Measurements from ENCODE around the gene ADRA2B.

Gene ADRA2B

DNA sequence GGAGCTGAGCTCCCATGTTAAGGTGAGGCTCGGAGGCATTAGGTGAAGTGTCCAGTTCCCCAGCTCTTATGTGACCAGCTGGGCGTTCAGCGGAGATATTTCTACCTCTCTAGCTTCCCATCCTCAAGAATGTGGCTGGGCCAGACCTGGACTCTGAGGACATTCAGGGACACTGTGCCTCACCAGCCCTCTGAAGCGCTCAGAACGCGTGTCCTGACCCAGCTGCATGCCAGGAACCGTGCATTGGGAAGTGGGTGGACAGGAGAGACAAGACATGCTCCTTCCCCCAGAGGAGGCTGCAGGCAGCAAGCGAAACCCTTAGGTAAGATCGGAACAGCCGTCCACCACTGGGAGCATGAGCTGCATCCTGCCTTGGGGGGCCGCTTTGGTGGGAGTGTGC lies 43.6 kb downstream of the ADRA2B start:
- no peak for TF ChIP-seq TAF1 (IDR thresholded peaks at IDR 0.05; ENCODE audit: low read depth)
- TF ChIP-seq REST (IDR thresholded peaks at IDR 0.05; ENCODE audit: low read depth): no peak

DNA sequence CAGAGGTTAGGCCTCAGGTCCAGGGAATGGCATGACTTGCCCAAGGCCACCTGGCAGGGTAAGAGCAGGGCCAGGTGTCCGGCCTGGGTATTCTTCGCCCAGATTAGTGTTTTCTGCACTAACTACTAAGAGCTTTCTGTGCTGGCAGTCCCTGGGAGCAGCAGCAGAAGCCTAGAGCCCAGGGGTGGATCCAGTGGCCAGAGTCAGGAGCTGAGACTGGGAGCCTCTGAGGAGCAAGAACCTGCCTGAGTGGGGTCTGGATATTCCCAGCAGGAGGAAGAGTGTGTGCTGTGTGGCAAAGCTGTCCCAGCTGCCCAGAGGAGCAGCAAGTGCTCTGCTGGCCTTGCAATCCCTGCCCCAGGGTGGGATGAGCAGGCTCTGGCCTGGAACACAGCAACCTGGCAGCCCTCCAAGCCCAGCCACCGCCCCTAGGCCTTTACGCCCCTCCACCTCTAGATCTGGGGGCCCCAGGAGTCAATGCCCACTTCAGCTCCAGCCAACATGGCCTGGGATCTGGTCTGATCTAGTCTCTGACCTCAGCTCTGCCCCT lies 50.9 kb downstream of the ADRA2B start:
- TF ChIP-seq TEAD4 (IDR thresholded peaks at IDR 0.05) (no peak), YY1 (IDR thresholded peaks at IDR 0.05; ENCODE audit: low read depth) (no peak), CREB1 (IDR thresholded peaks at IDR 0.05; ENCODE audit: low read depth) (no peak), EGR1 (IDR thresholded peaks at IDR 0.05) (no peak), USF1 (IDR thresholded peaks at IDR 0.05) (no peak), RAD21 (IDR thresholded peaks at IDR 0.05; ENCODE audit: low read depth) (no peak), REST (IDR thresholded peaks at IDR 0.05; ENCODE audit: low read depth) (no peak), EP300 (IDR thresholded peaks at IDR 0.05; ENCODE audit: borderline replicate concordance) (no peak), TAF1 (IDR thresholded peaks at IDR 0.05; ENCODE audit: low read depth) (no peak), CEBPB (IDR thresholded peaks at IDR 0.05) (no peak), ZBTB7A (IDR thresholded peaks at IDR 0.05; ENCODE audit: low read depth) (no peak), FOXM1 (IDR thresholded peaks at IDR 0.05; ENCODE audit: borderline replicate concordance, low read depth) (no peak), NFIC (IDR thresholded peaks at IDR 0.05) (no peak), TCF12 (IDR thresholded peaks at IDR 0.05; ENCODE audit: low read depth) (no peak)
- TF ChIP-seq, protein P1, sequence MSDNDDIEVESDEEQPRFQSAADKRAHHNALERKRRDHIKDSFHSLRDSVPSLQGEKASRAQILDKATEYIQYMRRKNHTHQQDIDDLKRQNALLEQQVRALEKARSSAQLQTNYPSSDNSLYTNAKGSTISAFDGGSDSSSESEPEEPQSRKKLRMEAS (IDR thresholded peaks at IDR 0.05): no peak

DNA sequence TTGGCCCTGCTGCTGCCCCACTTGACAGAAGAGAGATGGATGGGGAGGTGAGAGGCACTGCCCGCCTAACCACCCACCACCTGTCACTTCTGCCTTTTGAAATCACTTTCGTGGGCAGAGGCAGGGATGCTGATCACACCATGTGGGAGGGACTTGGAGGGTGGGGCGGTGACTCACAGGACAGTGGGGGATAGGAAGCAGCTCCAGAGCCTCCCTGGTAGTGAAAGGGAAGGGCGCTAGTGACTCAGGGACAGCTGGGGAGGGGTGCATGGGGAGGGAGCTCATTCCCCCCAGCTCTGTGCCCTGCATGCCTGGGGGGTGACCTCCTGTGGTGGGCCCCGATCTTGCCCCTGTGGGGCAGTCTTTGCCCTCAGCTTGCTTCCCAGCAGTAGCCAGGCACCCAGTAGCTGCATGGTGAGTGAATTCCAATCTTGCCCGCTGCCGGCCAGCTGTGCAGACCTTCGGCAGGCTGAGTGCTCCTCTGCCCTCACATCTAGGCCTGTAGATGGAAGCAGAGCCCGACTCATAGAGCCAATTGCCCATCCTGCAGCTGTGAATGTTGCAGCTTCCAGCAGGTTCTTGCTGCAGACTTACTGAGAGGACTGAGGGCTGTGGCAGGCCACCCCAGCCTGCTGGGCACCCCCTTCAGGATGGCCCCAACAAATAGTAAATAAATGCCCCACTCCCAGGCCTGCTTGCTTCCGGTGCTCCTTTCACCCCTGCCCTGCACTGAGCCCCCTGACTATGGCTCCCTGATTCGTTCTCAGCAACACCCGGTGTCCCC lies 53.1 kb downstream of the ADRA2B start:
- TF ChIP-seq RAD21 (IDR thresholded peaks at IDR 0.05; ENCODE audit: low read depth): peak; percentile 35; the same call in 1 of the 2 replicates
